K562 (cell line): ENCODE results near the gene POLR3GL. TPM values are rescaled to one million over a fixed set of nuclear protein-coding genes. Genes with fewer than 3 reads are reported as not detected.
A peak's percentile ranks its signal among the peaks of the same experiment; 100 is the strongest.

Experiments used
- BRF1 ChIP-seq: IDR thresholded peaks from 3 replicates; pipeline ENCODE4 v1.6.1; 2011; ENCODE audit warnings: borderline replicate concordance, mild to moderate bottlenecking; ENCODE audit not compliant: insufficient read length; ENCODE audit errors: extremely low read depth
- CEBPZ ChIP-seq: fragments of 150-350 bp; IDR thresholded peaks from 2 replicates; pipeline ENCODE4 v1.6.1; 2014; ENCODE audit warnings: low read depth, mild to moderate bottlenecking, low read length, borderline replicate concordance
- FOSL1 ChIP-seq: fragments of 200-800 bp; sonication (Bioruptor generic); conservative IDR thresholded peaks from 2 replicates; pipeline ENCODE4 v1.6.1; 2016; ENCODE audit warnings: missing genetic modification characterization, missing compliant biosample characterization
- FOXM1 ChIP-seq, 2 experiments: fragments of 450-650 bp in 1 of 2; sonication (generic) in 1 of 2; formaldehyde crosslinking in 1 of 2; IDR thresholded peaks; 2 replicates each; pipeline versions ENCODE4 v1.6.1 to v1.9.0; 2017 to 2022; ENCODE audit warnings: low read depth in 2 of 2, mild to moderate bottlenecking in 2 of 2, missing genetic modification reagents in 1 of 2, moderate library complexity in 1 of 2
- FOXO4 ChIP-seq: fragments of 450-650 bp; formaldehyde crosslinking; IDR thresholded peaks from 2 replicates; pipeline ENCODE4 v1.4.0; 2020; ENCODE audit warnings: mild to moderate bottlenecking, moderate library complexity
- GATAD2B ChIP-seq: fragments of 450-650 bp; IDR thresholded peaks from 2 replicates; pipeline ENCODE4 v1.6.1; 2017; ENCODE audit warnings: mild to moderate bottlenecking, borderline replicate concordance
- GTF2A2 ChIP-seq: IDR thresholded peaks from 2 replicates; pipeline ENCODE4 v1.6.1; 2016; ENCODE audit warnings: mild to moderate bottlenecking, missing genetic modification characterization, missing compliant biosample characterization
- JUND ChIP-seq, 2 experiments: IDR thresholded peaks; 2 replicates in 1 of 2; 3 replicates in 1 of 2; pipeline ENCODE4 v1.6.1; 2011; ENCODE audit warnings: borderline replicate concordance in 2 of 2, low read depth in 2 of 2, low read length in 2 of 2, improper control_type of control experiment in 1 of 2, missing biosample characterization in 1 of 2, missing genetic modification characterization in 1 of 2, missing genetic modification reagents in 1 of 2
- MTF1 ChIP-seq: fragments of 250-450 bp; sonication (Bioruptor Pico); IDR thresholded peaks from 2 replicates; pipeline ENCODE4 v1.9.0; 2021; ENCODE audit warnings: moderate library complexity, mild to moderate bottlenecking, inconsistent platforms, borderline replicate concordance
- PHF8 ChIP-seq: fragments of 200-600 bp; sonication (generic); IDR thresholded peaks from 2 replicates; pipeline ENCODE4 v1.6.1; 2012; ENCODE audit warnings: mixed run types, mild to moderate bottlenecking, inconsistent platforms, low read length, moderate library complexity, borderline replicate concordance
- POLR2A ChIP-seq: fragments of 450-650 bp; conservative IDR thresholded peaks from 2 replicates; pipeline ENCODE4 v1.6.1; 2016
- PTRF ChIP-seq: fragments of 450-650 bp; IDR thresholded peaks from 2 replicates; pipeline ENCODE4 v1.6.1; 2016; ENCODE audit warnings: mild to moderate bottlenecking, missing genetic modification characterization, missing compliant biosample characterization
- SMARCE1 ChIP-seq: fragments of 450-650 bp; IDR thresholded peaks from 2 replicates; pipeline ENCODE4 v1.7.1; 2016; ENCODE audit warnings: mild to moderate bottlenecking
- UBTF ChIP-seq, 2 experiments: IDR thresholded peaks; 2 replicates each; pipeline ENCODE4 v1.6.1; 2012; ENCODE audit warnings: improper control_type of control experiment in 2 of 2, low read depth in 2 of 2, low read length in 2 of 2, borderline replicate concordance in 1 of 2
- ZNF639 ChIP-seq, 2 experiments: fragments of 200-800 bp in 1 of 2; sonication (Bioruptor generic) in 1 of 2; sonication (generic) in 1 of 2; formaldehyde crosslinking in 1 of 2; IDR thresholded peaks in 1 of 2; conservative IDR thresholded peaks in 1 of 2; 2 replicates each; pipeline versions ENCODE4 v1.5.0 to v1.6.1; 2016 to 2020; ENCODE audit warnings: missing compliant biosample characterization in 1 of 2, missing genetic modification characterization in 1 of 2, missing genetic modification reagents in 1 of 2
- polyA plus RNA-seq, 8 experiments: library from polyadenylated mRNA; depleted of rRNA in 4 of 8; stranded (reverse) in 5 of 8; unstranded in 3 of 8; fragments of >200 nt; fragmentation: Nextera tagmentation in 2 of 8; fragmentation: Illumina TruSeq in 1 of 8; extraction: Ambion mirVana in 2 of 8; extraction: Trizol in 1 of 8; gene quantifications; 2 replicates each; pipeline versions ENCODE4 v1.2.1 to v1.2.3, GENCODE V29; 2011 to 2014; ENCODE audit warnings: inconsistent platforms in 1 of 8, missing spikeins in 1 of 8
- total RNA-seq, 7 experiments: library from RNA; depleted of rRNA in 6 of 7; stranded (reverse); fragments of >200 nt in 6 of 7; fragmentation: Illumina TruSeq in 2 of 7; extraction: Trizol in 2 of 7; gene quantifications; 2 replicates each; pipeline versions ENCODE4 v1.2.1 to v1.2.3, GENCODE V29; 2011 to 2021; ENCODE audit warnings: low replicate concordance in 1 of 7

The POLR3GL gene
- total and polyA plus RNA-seq, 9 of the 15 experiments (the other 6 are each of a cell fraction or from before 2014, with no cell fraction given): 14.6 to 48.4 (median 38.2) TPM

GRCh38 chr1:145978854-145979745, 14.6 kb downstream of the POLR3GL start (continued):
- peak; percentile 99 for TF ChIP-seq JUND (IDR thresholded peaks at IDR 0.05; ENCODE audit: borderline replicate concordance, low read depth, low read length)
- peak; percentile 99 for TF ChIP-seq JUND (tag; IDR thresholded peaks at IDR 0.05; ENCODE audit: borderline replicate concordance, low read depth, low read length)
- no peak for TF ChIP-seq PTRF (tag)
- TF ChIP-seq BRF1: no peak
- TF ChIP-seq UBTF (IDR thresholded peaks at IDR 0.05; ENCODE audit: borderline replicate concordance in 1 of 2, low read depth in 2 of 2, low read length in 2 of 2): no peak; a peak in 1 of 4 replicates
- peak; percentile 88; the same call in 1 of the 2 replicates for TF ChIP-seq GATAD2B
- peak; percentile 76; the same call in 1 of the 2 replicates for TF ChIP-seq POLR2A
- TF ChIP-seq PHF8: peak; percentile 26; the same call in 1 of the 2 replicates
- peak in 1 of 2 experiments; percentile 66; a peak in 2 of 4 replicates for TF ChIP-seq ZNF639 (CRISPR knock-in tag; conservative IDR thresholded peaks at IDR 0.05 in 1 of 2, IDR thresholded peaks at IDR 0.05 in 1 of 2)
- TF ChIP-seq SMARCE1: peak; percentile 66; the same call in 1 of the 2 replicates
- TF ChIP-seq CEBPZ: no peak
- TF ChIP-seq MTF1 (CRISPR knock-in tag): no peak
- peak; percentile 55; the same call in 1 of the 2 replicates for TF ChIP-seq FOXO4 (CRISPR knock-in tag)
- TF ChIP-seq FOSL1 (tag): peak; percentile 65
- TF ChIP-seq FOXM1 (IDR thresholded peaks at IDR 0.05; ENCODE audit: low read depth): peak; percentile 61
- TF ChIP-seq FOXM1 (CRISPR knock-in tag; IDR thresholded peaks at IDR 0.05; ENCODE audit: low read depth): peak; percentile 24; the same call in 1 of the 2 replicates
- TF ChIP-seq GTF2A2 (tag): peak; percentile 46; the same call in 1 of the 2 replicates
